Measurements from ENCODE around the gene PKNOX1.

GRCh38 chr21:42962380-42963007 is 11.9 kb upstream of the PKNOX1 start:
- TF ChIP-seq CTCF (IDR thresholded peaks at IDR 0.05) (no peak), SIN3A (IDR thresholded peaks at IDR 0.05; ENCODE audit: borderline replicate concordance, insufficient read depth, low read depth, low read length) (no peak), POLR2AphosphoS5 (IDR thresholded peaks at IDR 0.05; ENCODE audit: low read depth, low read length) (no peak)
- TF ChIP-seq, protein P1, sequence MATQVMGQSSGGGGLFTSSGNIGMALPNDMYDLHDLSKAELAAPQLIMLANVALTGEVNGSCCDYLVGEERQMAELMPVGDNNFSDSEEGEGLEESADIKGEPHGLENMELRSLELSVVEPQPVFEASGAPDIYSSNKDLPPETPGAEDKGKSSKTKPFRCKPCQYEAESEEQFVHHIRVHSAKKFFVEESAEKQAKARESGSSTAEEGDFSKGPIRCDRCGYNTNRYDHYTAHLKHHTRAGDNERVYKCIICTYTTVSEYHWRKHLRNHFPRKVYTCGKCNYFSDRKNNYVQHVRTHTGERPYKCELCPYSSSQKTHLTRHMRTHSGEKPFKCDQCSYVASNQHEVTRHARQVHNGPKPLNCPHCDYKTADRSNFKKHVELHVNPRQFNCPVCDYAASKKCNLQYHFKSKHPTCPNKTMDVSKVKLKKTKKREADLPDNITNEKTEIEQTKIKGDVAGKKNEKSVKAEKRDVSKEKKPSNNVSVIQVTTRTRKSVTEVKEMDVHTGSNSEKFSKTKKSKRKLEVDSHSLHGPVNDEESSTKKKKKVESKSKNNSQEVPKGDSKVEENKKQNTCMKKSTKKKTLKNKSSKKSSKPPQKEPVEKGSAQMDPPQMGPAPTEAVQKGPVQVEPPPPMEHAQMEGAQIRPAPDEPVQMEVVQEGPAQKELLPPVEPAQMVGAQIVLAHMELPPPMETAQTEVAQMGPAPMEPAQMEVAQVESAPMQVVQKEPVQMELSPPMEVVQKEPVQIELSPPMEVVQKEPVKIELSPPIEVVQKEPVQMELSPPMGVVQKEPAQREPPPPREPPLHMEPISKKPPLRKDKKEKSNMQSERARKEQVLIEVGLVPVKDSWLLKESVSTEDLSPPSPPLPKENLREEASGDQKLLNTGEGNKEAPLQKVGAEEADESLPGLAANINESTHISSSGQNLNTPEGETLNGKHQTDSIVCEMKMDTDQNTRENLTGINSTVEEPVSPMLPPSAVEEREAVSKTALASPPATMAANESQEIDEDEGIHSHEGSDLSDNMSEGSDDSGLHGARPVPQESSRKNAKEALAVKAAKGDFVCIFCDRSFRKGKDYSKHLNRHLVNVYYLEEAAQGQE (IDR thresholded peaks at IDR 0.05; ENCODE audit: insufficient read depth in 1 of 2, low read depth in 2 of 2, low read length in 1 of 2): no peak

All from Panc1 (cell line).